ENCODE measurements around the gene PHPT1.

Gene PHPT1

DNA sequence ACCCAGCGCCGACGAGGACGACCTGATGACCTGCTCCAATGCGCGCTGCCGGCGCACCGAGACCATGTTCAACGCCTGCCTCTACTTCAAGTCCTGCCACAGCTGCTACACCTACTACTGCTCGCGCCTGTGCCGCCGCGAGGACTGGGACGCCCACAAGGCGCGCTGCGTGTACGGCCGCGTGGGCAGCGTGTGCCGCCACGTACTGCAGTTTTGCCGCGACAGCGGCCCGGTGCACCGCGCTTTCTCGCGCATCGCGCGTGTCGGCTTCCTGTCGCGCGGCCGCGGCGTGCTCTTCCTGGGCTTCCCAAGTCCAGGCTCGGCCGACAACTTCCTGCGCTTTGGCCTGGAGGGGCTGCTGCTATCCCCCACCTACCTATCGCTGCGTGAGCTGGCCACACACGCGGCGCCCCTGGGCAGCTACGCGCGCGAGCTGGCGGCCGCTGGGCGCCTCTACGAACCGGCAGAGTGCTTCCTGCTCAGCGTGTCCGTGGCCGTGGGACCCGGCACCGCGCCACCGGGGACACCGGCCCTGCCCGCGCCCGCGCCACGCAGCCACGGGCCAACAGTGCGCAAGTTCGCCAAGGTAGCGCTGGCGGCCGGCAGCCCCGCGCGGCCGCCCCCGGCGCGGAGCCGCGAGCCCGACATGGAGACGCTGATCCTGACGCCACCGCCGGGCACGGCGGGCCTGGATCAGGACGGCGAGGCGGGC is 2.7 kb upstream of the PHPT1 start:
- H3K36me3 ChIP-seq (ENCODE audit: control insufficient read depth in 2 of 2, insufficient read depth in 2 of 2, low read length in 2 of 2) = peaks cover 0 to 3% of the 10 kb centered on the region in 2 donors

DNA sequence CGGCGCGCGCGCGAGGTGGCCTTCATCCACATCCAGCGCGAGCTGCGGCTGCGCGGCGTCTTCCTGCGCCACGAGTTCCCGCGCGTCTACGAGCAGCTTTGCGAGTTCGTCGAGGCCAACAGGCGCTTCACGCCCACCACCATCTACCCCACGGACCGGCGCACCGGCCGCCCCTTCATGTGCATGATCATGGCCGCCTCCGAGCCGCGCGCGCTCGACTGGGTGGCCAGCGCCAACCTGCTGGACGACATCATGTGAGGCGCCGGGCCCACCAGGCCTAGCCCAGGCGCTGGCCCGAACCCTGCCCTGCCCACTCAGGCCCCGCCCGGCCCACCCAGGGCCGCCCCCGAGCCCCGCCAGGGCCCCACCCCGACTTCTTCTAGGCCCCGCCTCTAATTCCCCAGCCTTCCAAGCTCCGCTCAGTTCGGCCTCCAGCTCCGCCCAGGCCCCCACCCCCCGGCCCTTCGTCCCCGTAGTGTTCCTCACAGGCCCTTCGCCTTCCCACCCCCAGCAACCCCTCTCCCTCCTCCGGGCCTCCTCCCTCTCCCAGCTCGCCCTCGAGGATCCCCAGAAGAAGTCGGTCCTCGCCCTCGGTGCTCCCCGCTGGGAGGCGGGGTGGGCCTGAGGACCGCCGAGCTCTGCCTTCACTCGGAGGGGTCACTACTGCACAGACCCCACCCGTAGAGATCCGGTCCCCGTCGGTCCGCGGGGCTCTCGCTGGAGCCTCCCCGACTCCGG is 2.0 kb upstream of the PHPT1 start:
- H3K9me3 ChIP-seq (ENCODE audit: control insufficient read depth in 2 of 2, low read length in 2 of 2) = no peaks in the 10 kb centered on the region
- H3K4me1 ChIP-seq (ENCODE audit: control insufficient read depth, insufficient read depth, low read length) = peaks cover 56% of the 10 kb centered on the region
- H3K27me3 ChIP-seq (ENCODE audit: control insufficient read depth in 1 of 2, insufficient read depth in 2 of 2, low read length in 2 of 2) = peaks cover 12 to 41% of the 10 kb centered on the region in 2 donors
- H3K4me3 ChIP-seq (ENCODE audit: low read length in 2 of 2) = peak overlapping the region; percentile 76 to 92
- no peak overlapping the region for H3K9ac ChIP-seq (ENCODE audit: low read length in 2 of 2)
- H3K36me3 ChIP-seq (ENCODE audit: control insufficient read depth in 2 of 2, insufficient read depth in 2 of 2, low read length in 2 of 2) = peaks cover 0 to 4% of the 10 kb centered on the region in 2 donors
- no peak overlapping the region for H3K27ac ChIP-seq (ENCODE audit: low read length)

More for the DNA sequence above, 2.7 kb upstream of the PHPT1 start:
- Histone ChIP-seq H3K9ac (ENCODE audit: low read length in 2 of 2) (no peak overlapping the region), H3K4me3 (ENCODE audit: low read length in 2 of 2) (peak overlapping the region in 1 of 2 donors; percentile 35), H3K27me3 (ENCODE audit: control insufficient read depth in 1 of 2, insufficient read depth in 2 of 2, low read length in 2 of 2) (peaks cover 12 to 41% of the 10 kb centered on the region in 2 donors), H3K27ac (ENCODE audit: low read length) (no peak overlapping the region), H3K4me1 (ENCODE audit: control insufficient read depth, insufficient read depth, low read length) (peaks cover 63% of the 10 kb centered on the region), H3K9me3 (ENCODE audit: control insufficient read depth in 2 of 2, low read length in 2 of 2) (no peaks in the 10 kb centered on the region)

DNA sequence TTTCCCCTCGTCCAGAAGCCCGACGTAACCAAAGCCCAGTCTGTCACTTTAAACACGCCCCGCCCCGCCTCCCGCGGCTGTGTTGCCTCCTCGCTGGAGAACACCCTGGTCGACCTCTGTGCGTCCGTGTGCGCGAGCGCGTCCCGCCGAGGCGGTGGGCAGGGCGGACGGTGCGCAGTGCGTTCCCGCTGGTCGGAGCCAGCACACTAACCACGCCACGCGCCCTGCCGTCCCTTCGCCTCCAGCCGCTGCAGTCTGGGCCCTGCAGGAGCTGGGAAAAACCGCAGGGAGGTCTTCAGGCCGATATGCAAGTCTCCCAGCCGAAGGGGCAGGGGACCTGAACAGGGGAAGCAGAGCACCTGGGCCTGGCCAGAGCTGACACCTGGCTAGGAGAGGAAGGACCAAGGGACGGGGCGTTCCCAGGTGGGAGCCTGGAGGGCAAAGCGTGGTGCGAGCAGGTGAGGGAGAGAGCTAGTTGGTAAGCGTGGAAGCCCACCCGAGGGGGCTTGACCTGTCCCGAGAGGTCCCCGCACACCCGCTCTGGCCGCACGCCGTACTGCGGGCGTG is 1.3 kb upstream of the PHPT1 start:
- Histone ChIP-seq H3K4me1 (ENCODE audit: control insufficient read depth, insufficient read depth, low read length) (peaks cover 51% of the 10 kb centered on the region), H3K9ac (ENCODE audit: low read length in 2 of 2) (peak overlapping the region; percentile 62 to 64), H3K27me3 (ENCODE audit: control insufficient read depth in 1 of 2, insufficient read depth in 2 of 2, low read length in 2 of 2) (peaks cover 12 to 41% of the 10 kb centered on the region in 2 donors)

DNA sequence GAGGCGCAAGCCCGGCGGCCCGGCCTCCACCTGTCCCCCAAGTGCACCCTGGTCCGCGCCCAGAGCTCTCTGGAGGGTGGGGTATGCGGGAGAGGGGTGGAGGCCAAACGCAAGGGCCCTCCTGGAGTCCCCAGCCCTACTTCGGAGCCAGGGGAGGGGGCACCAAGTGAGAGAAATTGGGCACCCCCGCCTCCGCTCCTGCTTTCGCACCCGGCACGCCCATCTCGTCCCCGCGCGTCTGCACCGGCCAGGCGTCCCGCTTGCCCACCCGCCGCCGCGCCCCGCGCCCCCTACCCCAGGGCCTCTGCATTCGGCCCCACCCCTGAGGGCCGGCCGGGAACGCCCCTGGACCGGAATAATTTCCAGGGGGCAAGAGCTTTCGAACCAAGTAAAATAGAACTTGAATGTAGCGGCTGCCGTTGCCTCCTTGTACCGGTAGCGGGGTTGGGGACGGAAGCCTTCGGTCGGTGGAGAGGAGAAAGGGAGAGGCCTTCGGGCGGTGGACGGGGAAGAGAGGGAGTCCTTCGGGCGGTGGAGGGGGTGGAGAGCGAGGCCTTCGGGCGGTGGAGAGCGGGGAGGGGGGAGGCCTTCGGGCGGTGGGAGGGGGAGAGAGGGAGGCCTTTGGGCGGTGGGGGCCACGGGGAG is 694 bp upstream of the PHPT1 start:
- Histone ChIP-seq H3K27me3 (ENCODE audit: control insufficient read depth in 1 of 2, insufficient read depth in 2 of 2, low read length in 2 of 2) (peaks cover 10 to 38% of the 10 kb centered on the region in 2 donors), H3K4me3 (ENCODE audit: low read length in 2 of 2) (peak overlapping the region; percentile 90 to 92), H3K4me1 (ENCODE audit: control insufficient read depth, insufficient read depth, low read length) (peaks cover 48% of the 10 kb centered on the region), H3K27ac (ENCODE audit: low read length) (no peak overlapping the region), H3K9ac (ENCODE audit: low read length in 2 of 2) (peak overlapping the region; percentile 64), H3K9me3 (ENCODE audit: control insufficient read depth in 2 of 2, low read length in 2 of 2) (no peaks in the 10 kb centered on the region), H3K36me3 (ENCODE audit: control insufficient read depth in 2 of 2, insufficient read depth in 2 of 2, low read length in 2 of 2) (peaks cover 0 to 4% of the 10 kb centered on the region in 2 donors)

More for the DNA sequence above, 1.3 kb upstream of the PHPT1 start:
- H3K9me3 ChIP-seq (ENCODE audit: control insufficient read depth in 2 of 2, low read length in 2 of 2) = no peaks in the 10 kb centered on the region
- peak overlapping the region; percentile 76 to 92 for H3K4me3 ChIP-seq (ENCODE audit: low read length in 2 of 2)
- peaks cover 0 to 4% of the 10 kb centered on the region in 2 donors for H3K36me3 ChIP-seq (ENCODE audit: control insufficient read depth in 2 of 2, insufficient read depth in 2 of 2, low read length in 2 of 2)
- H3K27ac ChIP-seq (ENCODE audit: low read length) = no peak overlapping the region

DNA sequence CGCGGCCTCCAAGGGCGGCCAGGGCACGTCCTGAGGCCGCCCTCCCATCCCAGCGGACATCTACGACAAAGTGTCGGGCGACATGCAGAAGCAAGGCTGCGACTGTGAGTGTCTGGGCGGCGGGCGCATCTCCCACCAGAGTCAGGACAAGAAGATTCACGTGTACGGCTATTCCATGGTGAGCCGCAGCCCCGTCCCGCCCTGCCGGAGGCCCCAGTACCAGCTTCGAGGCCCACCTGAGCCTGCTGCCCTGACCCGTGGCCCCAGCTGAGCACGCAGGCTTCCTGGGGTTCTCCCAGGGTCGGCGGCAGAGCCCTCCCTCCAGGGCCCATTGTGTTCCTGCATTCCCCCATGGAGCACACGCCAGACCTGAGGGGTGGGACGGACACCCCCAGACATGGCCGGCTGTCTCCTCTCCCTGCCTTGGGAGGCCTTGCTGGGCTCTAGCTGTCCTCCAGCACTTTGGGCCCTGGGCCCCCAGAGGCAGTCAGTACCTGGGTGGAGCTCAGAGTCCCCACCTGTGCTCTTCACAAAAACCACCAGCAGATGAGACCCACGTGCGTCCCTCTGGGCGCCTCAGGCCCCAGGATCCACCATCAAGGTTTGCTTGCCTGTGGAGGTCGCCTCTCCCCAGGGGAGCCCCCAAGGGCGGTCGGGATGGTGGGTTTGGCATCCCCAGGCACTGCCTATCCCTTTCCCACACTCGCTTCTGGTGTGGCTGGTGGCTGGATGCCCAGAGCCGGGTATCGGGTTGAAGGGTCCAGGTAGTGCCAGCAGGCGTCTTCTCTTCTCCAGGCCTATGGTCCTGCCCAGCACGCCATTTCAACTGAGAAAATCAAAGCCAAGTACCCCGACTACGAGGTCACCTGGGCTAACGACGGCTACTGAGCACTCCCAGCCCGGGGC is 1.0 kb downstream of the PHPT1 start:
- Histone ChIP-seq H3K27me3 (ENCODE audit: control insufficient read depth in 1 of 2, insufficient read depth in 2 of 2, low read length in 2 of 2) (peaks cover 7 to 28% of the 10 kb centered on the region in 2 donors), H3K9ac (ENCODE audit: low read length in 2 of 2) (peak overlapping the region; percentile 62 to 75), H3K27ac (ENCODE audit: low read length) (peak overlapping the region; percentile 41), H3K9me3 (ENCODE audit: control insufficient read depth in 2 of 2, low read length in 2 of 2) (no peaks in the 10 kb centered on the region), H3K36me3 (ENCODE audit: control insufficient read depth in 2 of 2, insufficient read depth in 2 of 2, low read length in 2 of 2) (peaks cover 0 to 4% of the 10 kb centered on the region in 2 donors), H3K4me3 (ENCODE audit: low read length in 2 of 2) (peak overlapping the region; percentile 90 to 92), H3K4me1 (ENCODE audit: control insufficient read depth, insufficient read depth, low read length) (peaks cover 38% of the 10 kb centered on the region)

DNA sequence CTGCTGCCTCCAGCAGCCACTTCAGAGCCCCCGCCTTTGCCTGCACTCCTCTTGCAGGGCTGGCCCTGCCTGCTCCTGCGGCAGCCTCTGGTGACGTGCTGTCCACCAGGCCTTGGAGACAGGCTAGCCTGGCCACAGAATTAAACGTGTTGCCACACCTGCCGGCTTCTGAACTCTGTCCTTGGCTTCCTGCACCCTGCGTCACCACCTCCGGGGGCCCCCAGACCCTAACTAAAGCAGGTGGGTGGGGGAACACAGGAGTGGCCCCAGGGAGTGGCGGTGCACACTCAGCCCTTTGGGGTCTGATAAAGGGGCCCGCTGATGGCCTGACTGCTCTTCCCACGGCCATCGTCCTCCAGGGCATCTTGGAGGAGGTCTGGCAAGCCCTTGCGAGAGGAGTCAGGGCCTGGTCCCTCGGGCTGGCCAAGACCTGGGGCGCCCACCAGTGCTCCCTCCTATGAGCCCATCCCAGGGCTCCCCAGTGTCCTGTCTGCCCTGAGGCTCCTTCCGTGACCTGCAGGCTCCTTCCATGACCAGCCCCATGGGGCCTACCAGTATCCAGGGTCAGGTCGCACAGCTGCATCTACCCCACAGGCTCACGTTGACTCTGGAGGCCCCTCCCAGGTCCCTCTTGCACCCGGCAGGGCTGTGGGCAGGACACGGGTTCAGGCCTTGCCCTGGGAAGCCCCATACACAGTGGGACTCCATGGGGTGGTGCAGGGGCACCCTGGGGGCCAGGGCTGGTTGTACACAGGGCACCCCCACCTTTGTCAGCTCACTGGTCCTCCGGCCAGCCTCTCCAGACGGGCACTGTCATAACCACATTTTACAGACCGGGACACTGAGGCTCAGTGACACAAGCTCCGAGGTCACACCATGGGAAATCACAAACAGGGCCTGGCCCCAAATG is 1.9 kb downstream of the PHPT1 start:
- Histone ChIP-seq H3K36me3 (ENCODE audit: control insufficient read depth in 2 of 2, insufficient read depth in 2 of 2, low read length in 2 of 2) (peaks cover 0 to 4% of the 10 kb centered on the region in 2 donors), H3K9me3 (ENCODE audit: control insufficient read depth in 2 of 2, low read length in 2 of 2) (no peaks in the 10 kb centered on the region), H3K27me3 (ENCODE audit: control insufficient read depth in 1 of 2, insufficient read depth in 2 of 2, low read length in 2 of 2) (peaks cover 7 to 19% of the 10 kb centered on the region in 2 donors), H3K4me3 (ENCODE audit: low read length in 2 of 2) (no peak overlapping the region), H3K27ac (ENCODE audit: low read length) (no peak overlapping the region), H3K4me1 (ENCODE audit: control insufficient read depth, insufficient read depth, low read length) (peaks cover 36% of the 10 kb centered on the region), H3K9ac (ENCODE audit: low read length in 2 of 2) (no peak overlapping the region)

DNA sequence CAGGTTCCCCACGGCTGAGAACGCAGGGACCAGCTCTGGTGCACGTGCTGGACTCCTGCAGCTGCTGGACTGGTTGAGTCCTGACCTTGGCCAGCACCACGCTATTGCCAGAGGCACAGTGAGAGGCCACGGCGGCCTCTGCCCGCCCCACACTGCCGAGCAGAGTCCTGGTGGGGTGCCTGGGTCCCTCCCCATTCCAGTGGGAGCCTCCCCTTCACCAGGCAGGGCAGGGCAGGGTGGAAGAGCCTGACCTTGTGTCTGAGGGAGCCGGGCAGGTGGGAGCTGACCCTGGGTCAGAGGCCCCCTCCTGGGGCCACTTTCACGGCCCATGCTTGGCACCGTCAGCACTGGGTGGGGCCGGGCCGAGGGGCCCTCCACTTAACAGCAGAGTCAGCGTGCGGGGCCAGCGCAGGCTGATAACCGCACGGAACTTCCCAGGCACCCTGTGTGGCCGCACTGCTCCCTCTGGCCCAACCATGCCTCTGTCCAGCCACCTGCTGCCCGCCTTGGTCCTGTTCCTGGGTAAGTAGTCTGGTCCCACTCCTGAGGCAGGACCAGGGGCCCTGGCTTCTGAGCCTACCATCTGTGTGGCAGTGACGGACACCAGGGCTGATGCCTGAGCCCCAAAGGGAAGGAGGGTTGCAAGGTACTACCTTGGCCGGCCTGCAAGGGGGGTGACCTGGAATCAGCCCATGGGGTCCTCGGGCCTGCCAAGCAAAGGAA is 2.9 kb downstream of the PHPT1 start, which contains the start of gene MAMDC4:
Gene MAMDC4 (plus strand): TSS at position 406 of the 723 bp plus-strand sequence. CDS start 71 bp downstream, at position 477.
- peaks cover 0 to 4% of the 10 kb centered on the region in 2 donors for H3K36me3 ChIP-seq (ENCODE audit: control insufficient read depth in 2 of 2, insufficient read depth in 2 of 2, low read length in 2 of 2)
- no peaks in the 10 kb centered on the region for H3K9me3 ChIP-seq (ENCODE audit: control insufficient read depth in 2 of 2, low read length in 2 of 2)
- H3K27me3 ChIP-seq (ENCODE audit: control insufficient read depth in 1 of 2, insufficient read depth in 2 of 2, low read length in 2 of 2) = peaks cover 4 to 9% of the 10 kb centered on the region in 2 donors
- peaks cover 27% of the 10 kb centered on the region for H3K4me1 ChIP-seq (ENCODE audit: control insufficient read depth, insufficient read depth, low read length)
- H3K9ac ChIP-seq (ENCODE audit: low read length in 2 of 2) = no peak within 1 kb of the TSS
- H3K27ac ChIP-seq (ENCODE audit: low read length) = no peak within 1 kb of the TSS
- no peak within 1 kb of the TSS for H3K4me3 ChIP-seq (ENCODE audit: low read length in 2 of 2)

DNA sequence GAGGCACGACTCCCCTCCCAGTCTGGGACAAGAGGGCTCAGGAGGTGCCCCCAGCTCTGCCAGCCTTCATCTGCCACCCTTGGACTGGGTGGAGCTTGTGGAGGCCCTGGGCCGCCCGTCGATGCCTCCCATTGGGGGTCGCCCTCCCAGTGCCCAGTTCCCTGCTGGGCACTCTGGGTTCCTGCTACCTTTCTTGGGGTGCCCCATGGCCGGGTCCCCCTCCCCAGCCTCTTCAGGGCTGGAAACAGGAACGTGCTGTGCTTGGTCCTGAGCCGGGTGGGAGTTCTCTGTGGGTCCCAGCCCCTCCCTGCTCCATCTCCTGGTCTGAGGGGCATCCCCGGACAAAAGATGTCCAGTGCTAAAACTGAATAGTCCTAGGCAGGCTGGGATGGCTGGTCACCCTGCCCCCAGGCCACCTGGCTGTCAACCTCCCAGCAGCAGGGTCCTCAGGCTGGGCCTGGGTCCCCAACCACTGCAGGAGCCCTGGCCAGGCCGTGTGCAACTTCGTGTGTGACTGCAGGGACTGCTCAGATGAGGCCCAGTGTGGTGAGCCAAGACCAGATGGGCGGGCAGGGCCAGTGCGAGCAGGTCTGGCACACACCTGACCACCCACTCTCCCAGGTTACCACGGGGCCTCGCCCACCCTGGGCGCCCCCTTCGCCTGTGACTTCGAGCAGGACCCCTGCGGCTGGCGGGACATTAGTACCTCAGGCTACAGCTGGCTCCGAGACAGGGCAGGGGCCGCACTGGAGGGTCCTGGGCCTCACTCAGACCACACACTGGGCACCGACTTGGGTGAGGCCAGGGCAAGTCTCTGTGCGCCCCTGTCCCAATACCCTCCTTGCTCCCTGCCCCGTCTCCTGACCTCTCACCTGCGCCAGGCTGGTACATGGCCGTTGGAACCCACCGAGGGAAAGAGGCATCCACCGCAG is 3.7 kb downstream of the PHPT1 start:
- H3K4me3 ChIP-seq (ENCODE audit: low read length in 2 of 2) = no peak overlapping the region
- H3K4me1 ChIP-seq (ENCODE audit: control insufficient read depth, insufficient read depth, low read length) = peaks cover 22% of the 10 kb centered on the region
- no peak overlapping the region for H3K27ac ChIP-seq (ENCODE audit: low read length)
- peaks cover 0 to 4% of the 10 kb centered on the region in 2 donors for H3K27me3 ChIP-seq (ENCODE audit: control insufficient read depth in 1 of 2, insufficient read depth in 2 of 2, low read length in 2 of 2)
- H3K9me3 ChIP-seq (ENCODE audit: control insufficient read depth in 2 of 2, low read length in 2 of 2) = no peaks in the 10 kb centered on the region
- H3K36me3 ChIP-seq (ENCODE audit: control insufficient read depth in 2 of 2, insufficient read depth in 2 of 2, low read length in 2 of 2) = peaks cover 0 to 4% of the 10 kb centered on the region in 2 donors
- H3K9ac ChIP-seq (ENCODE audit: low read length in 2 of 2) = no peak overlapping the region

All from stomach smooth muscle (tissue), 2 donors.